Gastroesophageal sphincter (tissue), 4 donors: ENCODE results near the gene EPHA4. TPM values are rescaled to one million over a fixed set of nuclear protein-coding genes. Genes with fewer than 3 reads are reported as not detected.
A peak's percentile ranks its signal among the peaks of the same experiment; 100 is the strongest.

Experiments used
- ATAC-seq: fragments of 150-250 bp; one replicate; pipeline ENCODE4 v1.9.1; 2016; ENCODE audit warnings: mild to moderate bottlenecking, moderate library complexity
- H3K27ac ChIP-seq, 4 donors: fragments of 200-600 bp; sonication (generic) in 3 of 4; 1 replicate in 3 of 4; 2 replicates in 1 of 4; pipeline ENCODE4 v1.5.1; 2016 to 2019
- H3K27me3 ChIP-seq: fragments of 200-600 bp; sonication (generic); one replicate; pipeline ENCODE4 v1.5.1; 2019
- H3K36me3 ChIP-seq, 2 donors: fragments of 200-600 bp; sonication (generic); one replicate each; pipeline ENCODE4 v1.5.1; 2019; ENCODE audit warnings: control low read depth in 1 of 2
- H3K4me1 ChIP-seq, 3 donors: fragments of 200-600 bp; sonication (generic); 1 replicate in 2 of 3; 2 replicates in 1 of 3; pipeline ENCODE4 v1.5.1; 2016 to 2019; ENCODE audit warnings: control low read depth in 2 of 3
- H3K4me3 ChIP-seq, 2 donors: fragments of 200-600 bp; sonication (generic); one replicate each; pipeline ENCODE4 v1.5.1; 2019; ENCODE audit warnings: mild to moderate bottlenecking in 1 of 2, moderate library complexity in 1 of 2
- H3K9me3 ChIP-seq, 3 donors: fragments of 200-600 bp; sonication (generic); one replicate each; pipeline ENCODE4 v1.5.1; 2017 to 2019; ENCODE audit warnings: control low read depth in 2 of 3
- EP300 ChIP-seq: sonication (generic); formaldehyde crosslinking; IDR thresholded peaks from one replicate; pipeline ENCODE4 v1.6.1; 2017; ENCODE audit warnings: antibody characterized with exemption, mild to moderate bottlenecking
- POLR2A ChIP-seq, 2 donors: fragments of 450-650 bp; IDR thresholded peaks; one replicate each; pipeline ENCODE4 v1.6.1; 2017; ENCODE audit warnings: antibody characterized with exemption in 2 of 2, mild to moderate bottlenecking in 2 of 2, moderate library complexity in 1 of 2
- POLR2AphosphoS5 ChIP-seq: sonication (generic); formaldehyde crosslinking; IDR thresholded peaks from one replicate; pipeline ENCODE4 v1.6.1; 2017; ENCODE audit warnings: antibody characterized with exemption
- WGBS, 2 donors: methylation state at CpG; one replicate each; pipeline ENCODE4 v1.1.5; 2018; ENCODE audit warnings: low coverage in 1 of 2; 5-methylcytosine and 5-hydroxymethylcytosine counted together
- total RNA-seq, 4 donors: library from RNA; depleted of rRNA; stranded (reverse); fragments of >200 nt; gene quantifications; one replicate each; pipeline ENCODE4 v1.1.0, GENCODE V29; 2016
- TF ChIP-seq, protein P1 (sequence below), 4 experiments: fragments of 200-600 bp in 2 of 4; fragments of 450-650 bp in 2 of 4; sonication (generic) in 1 of 4; IDR thresholded peaks; one replicate each; pipeline ENCODE4 v1.5.1; 2017 to 2019; ENCODE audit warnings: antibody characterized with exemption in 4 of 4, mild to moderate bottlenecking in 2 of 4, moderate library complexity in 2 of 4

The EPHA4 gene
- total RNA-seq, 4 donors from 2014 or later: 21.3 to 41.2 (median 31.6) TPM

- H3K4me1 ChIP-seq: peaks cover 0 to 14% (median 4%) of the 10 kb centered on the region in 3 donors
- no peak overlapping the region for H3K27ac ChIP-seq
- H3K27me3 ChIP-seq: no peaks in the 10 kb centered on the region
- H3K9me3 ChIP-seq: no peaks in the 10 kb centered on the region
- ATAC-seq: no peak
- no peak for TF ChIP-seq EP300
- TF ChIP-seq, protein P1, sequence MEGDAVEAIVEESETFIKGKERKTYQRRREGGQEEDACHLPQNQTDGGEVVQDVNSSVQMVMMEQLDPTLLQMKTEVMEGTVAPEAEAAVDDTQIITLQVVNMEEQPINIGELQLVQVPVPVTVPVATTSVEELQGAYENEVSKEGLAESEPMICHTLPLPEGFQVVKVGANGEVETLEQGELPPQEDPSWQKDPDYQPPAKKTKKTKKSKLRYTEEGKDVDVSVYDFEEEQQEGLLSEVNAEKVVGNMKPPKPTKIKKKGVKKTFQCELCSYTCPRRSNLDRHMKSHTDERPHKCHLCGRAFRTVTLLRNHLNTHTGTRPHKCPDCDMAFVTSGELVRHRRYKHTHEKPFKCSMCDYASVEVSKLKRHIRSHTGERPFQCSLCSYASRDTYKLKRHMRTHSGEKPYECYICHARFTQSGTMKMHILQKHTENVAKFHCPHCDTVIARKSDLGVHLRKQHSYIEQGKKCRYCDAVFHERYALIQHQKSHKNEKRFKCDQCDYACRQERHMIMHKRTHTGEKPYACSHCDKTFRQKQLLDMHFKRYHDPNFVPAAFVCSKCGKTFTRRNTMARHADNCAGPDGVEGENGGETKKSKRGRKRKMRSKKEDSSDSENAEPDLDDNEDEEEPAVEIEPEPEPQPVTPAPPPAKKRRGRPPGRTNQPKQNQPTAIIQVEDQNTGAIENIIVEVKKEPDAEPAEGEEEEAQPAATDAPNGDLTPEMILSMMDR (IDR thresholded peaks at IDR 0.05): no peak
- no peak for TF ChIP-seq POLR2A (IDR thresholded peaks at IDR 0.05)
- H3K36me3 ChIP-seq: peaks cover 0 to 12% of the 10 kb centered on the region in 2 donors
- no peak overlapping the region for H3K4me3 ChIP-seq
- 91 to 93% methylated on average over 7 of the region's 7 CpGs for WGBS, 2 donors
Measured at GRCh38 chr2:221434142-221434541, 138.0 kb downstream of the EPHA4 start.

DNA sequence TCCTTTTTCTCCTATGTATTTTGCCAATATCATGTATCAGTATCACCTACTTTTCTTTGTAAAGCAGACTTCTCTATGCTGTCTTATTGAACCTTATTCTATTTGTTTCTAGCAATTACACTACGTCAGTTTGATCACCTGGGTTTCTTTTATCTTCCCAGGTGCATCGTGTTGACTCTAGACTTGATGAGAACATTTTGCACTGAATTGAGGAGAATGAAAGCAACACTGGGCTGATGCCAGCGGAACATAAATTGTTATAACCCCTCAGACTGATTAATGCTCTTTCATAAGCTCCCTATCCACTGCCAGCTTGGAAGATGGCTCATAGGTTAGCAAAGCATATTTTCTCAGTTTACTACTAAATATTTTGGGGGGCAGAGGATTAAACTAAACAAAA, 140.6 kb downstream of the EPHA4 start:
- no peak overlapping the region for H3K27ac ChIP-seq
- 100% methylated on average over 2 to 3 of the region's 3 CpGs for WGBS, 2 donors
- ATAC-seq: no peak
- peaks cover 0 to 12% of the 10 kb centered on the region in 2 donors for H3K36me3 ChIP-seq
- H3K9me3 ChIP-seq: no peaks in the 10 kb centered on the region
- no peak overlapping the region for H3K4me3 ChIP-seq
- no peaks in the 10 kb centered on the region for H3K27me3 ChIP-seq
- TF ChIP-seq EP300: no peak
- TF ChIP-seq POLR2A (IDR thresholded peaks at IDR 0.05): no peak
- TF ChIP-seq POLR2AphosphoS5: no peak
- TF ChIP-seq, protein P1 (IDR thresholded peaks at IDR 0.05): no peak
- H3K4me1 ChIP-seq: peaks cover 0 to 18% (median 4%) of the 10 kb centered on the region in 3 donors

DNA sequence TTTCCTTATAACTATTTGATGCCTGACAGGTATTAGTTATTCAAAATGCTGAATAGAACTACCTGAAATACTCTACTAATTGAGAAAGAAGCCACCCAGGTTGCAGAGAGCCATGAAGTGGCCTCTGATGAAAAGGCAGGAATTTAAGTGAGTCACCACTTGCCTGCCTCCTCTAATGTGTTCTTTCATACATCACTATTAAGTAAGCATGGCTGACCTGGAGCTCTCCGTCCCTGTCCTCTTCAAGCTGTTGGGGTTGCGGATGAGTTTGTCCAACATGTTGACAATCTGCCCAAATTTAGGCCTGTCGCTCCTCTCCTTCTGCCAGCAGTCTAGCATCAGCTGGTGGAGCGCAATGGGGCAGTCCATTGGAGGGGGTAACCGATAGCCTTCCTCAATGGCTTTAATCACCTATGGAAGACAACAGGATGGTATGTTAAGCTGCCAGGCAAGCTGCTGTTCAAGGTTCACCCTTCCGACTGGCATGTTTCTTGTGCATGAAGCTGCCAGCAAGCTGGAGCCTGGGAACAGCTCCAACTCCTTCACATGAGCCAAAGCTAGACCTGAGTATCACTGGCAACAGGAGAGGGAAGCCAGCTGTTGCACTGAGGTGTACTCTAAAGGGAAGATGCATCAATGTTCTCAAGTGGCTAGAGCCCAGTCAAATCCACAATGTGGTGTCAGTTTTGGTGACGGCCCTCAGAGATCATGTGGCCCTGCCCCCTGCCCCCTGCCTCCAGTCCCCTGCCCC, 142.2 kb downstream of the EPHA4 start:
- no peaks in the 10 kb centered on the region for H3K9me3 ChIP-seq
- no peak overlapping the region for H3K4me3 ChIP-seq
- TF ChIP-seq POLR2AphosphoS5 (peak; percentile 19), POLR2A (IDR thresholded peaks at IDR 0.05) (no peak)
- TF ChIP-seq, protein P1 (IDR thresholded peaks at IDR 0.05): no peak
- H3K27me3 ChIP-seq: no peaks in the 10 kb centered on the region
- H3K4me1 ChIP-seq: peaks cover 0 to 18% (median 4%) of the 10 kb centered on the region in 3 donors
- WGBS, 2 donors: 71 to 92% methylated on average over 4 to 5 of the region's 7 CpGs
- ATAC-seq: peak; percentile 41
- H3K36me3 ChIP-seq: peaks cover 0 to 27% of the 10 kb centered on the region in 2 donors
- H3K27ac ChIP-seq: peak overlapping the region in 3 of 4 donors; percentile 28 to 42 (median 29)

DNA sequence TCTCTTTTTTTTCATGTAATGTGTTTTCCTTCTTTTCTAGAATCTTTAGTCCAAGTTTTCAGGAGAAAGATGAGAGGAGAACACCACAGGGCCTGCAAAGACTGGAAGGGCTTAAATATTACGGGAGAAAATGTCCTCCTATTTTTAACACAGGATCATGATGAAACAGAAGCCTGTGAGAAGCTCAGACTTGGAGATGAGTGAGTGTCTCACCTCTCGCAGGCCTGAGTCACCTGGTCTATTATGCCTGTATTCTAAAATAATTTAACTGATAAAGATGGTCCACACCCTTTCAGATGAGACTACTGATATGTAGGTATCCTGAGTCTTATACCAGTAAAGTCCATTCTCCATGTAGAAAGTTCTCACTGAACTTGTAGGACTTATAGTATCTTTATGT, 143.2 kb downstream of the EPHA4 start:
- ATAC-seq: no peak
- no peak for TF ChIP-seq POLR2A (IDR thresholded peaks at IDR 0.05)
- TF ChIP-seq EP300: no peak
- no peak for TF ChIP-seq POLR2AphosphoS5
- TF ChIP-seq, protein P1 (IDR thresholded peaks at IDR 0.05): no peak
- Histone ChIP-seq H3K27me3 (no peaks in the 10 kb centered on the region), H3K9me3 (no peaks in the 10 kb centered on the region), H3K4me1 (peaks cover 0 to 19% (median 4%) of the 10 kb centered on the region in 3 donors), H3K27ac (no peak overlapping the region), H3K4me3 (no peak overlapping the region), H3K36me3 (peaks cover 0 to 24% of the 10 kb centered on the region in 2 donors)
- 71 to 94% methylated on average over 1 to 2 of the region's 2 CpGs for WGBS, 2 donors

DNA sequence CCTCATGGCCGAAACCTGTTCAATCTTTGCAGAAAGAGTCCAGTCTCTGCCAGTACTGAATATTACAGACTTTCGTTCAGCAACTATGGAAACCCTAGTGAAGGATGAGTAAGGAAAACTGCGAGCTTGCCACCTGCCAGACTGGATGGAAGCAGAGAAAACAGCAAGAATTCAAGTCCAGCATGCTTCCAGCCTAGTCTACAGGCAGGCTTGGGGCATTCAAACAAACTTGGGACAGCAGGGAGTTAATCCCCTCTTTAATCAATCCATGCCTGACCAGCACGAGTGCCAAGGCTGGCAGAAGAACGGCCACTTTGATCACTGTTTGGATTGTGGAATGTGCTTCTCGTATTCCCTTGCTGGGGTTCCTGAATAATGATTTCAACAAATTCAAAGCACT, 145.2 kb downstream of the EPHA4 start:
- Histone ChIP-seq H3K9me3 (no peaks in the 10 kb centered on the region), H3K36me3 (peaks cover 0 to 16% of the 10 kb centered on the region in 2 donors), H3K4me1 (peaks cover 4 to 35% (median 10%) of the 10 kb centered on the region in 3 donors), H3K4me3 (no peak overlapping the region), H3K27me3 (no peaks in the 10 kb centered on the region), H3K27ac (no peak overlapping the region)
- TF ChIP-seq, protein P1 (IDR thresholded peaks at IDR 0.05): no peak
- WGBS, 2 donors: 46 to 73% methylated on average over 3 to 6 of the region's 6 CpGs
- ATAC-seq: no peak
